HuH-7 (cell line): ENCODE data around the gene ADARB2.
"Not testable (repeated sequence)": the region's sequence is repeated elsewhere in the genome, so short reads cannot be mapped to it uniquely, and the experiment has no call there.

Source experiments
- DNase-seq: peaks from one replicate; pipeline ENCODE4 v3.0.0; 2011; ENCODE audit warnings: low spot score

ADARB2 gene

GRCh38 chr10:1255118-1255517 is 482.2 kb downstream of the ADARB2 start:
- DNase-seq = no peak

GRCh38 chr10:1253523-1254353 is 483.6 kb downstream of the ADARB2 start:
- DNase-seq = no peak

GRCh38 chr10:1251769-1252168 is 485.6 kb downstream of the ADARB2 start:
- no peak for DNase-seq

- DNase-seq = no peak
These were observed 488.0 kb downstream of the ADARB2 start for GRCh38 chr10:1249142-1249920.

- not testable (repeated sequence) for DNase-seq
These were observed 489.1 kb downstream of the ADARB2 start for GRCh38 chr10:1248262-1248630.

- DNase-seq = no peak
These were observed 489.6 kb downstream of the ADARB2 start for GRCh38 chr10:1247598-1248261.

- DNase-seq = no peak
These were observed 492.8 kb downstream of the ADARB2 start for GRCh38 chr10:1244493-1244892.

- peak; percentile 39 for DNase-seq
These were observed 493.7 kb downstream of the ADARB2 start for GRCh38 chr10:1243486-1244234.

GRCh38 chr10:1242975-1243374 is 494.4 kb downstream of the ADARB2 start:
- DNase-seq = no peak

GRCh38 chr10:1241973-1242935 is 495.1 kb downstream of the ADARB2 start:
- DNase-seq = no peak

GRCh38 chr10:1241322-1241890 is 495.9 kb downstream of the ADARB2 start:
- no peak for DNase-seq

GRCh38 chr10:1240341-1240775 is 497.0 kb downstream of the ADARB2 start:
- DNase-seq = no peak

GRCh38 chr10:1233031-1233430 is 504.3 kb downstream of the ADARB2 start:
- DNase-seq = no peak

GRCh38 chr10:1232164-1232911 is 505.0 kb downstream of the ADARB2 start:
- DNase-seq = no peak

GRCh38 chr10:1230592-1231275 is 506.6 kb downstream of the ADARB2 start:
- no peak for DNase-seq

GRCh38 chr10:1230138-1230537 is 507.2 kb downstream of the ADARB2 start:
- DNase-seq = no peak

- no peak for DNase-seq
These were observed 507.8 kb downstream of the ADARB2 start for GRCh38 chr10:1229574-1229973.

GRCh38 chr10:1229116-1229515 is 508.2 kb downstream of the ADARB2 start:
- DNase-seq = no peak

- DNase-seq = no peak
These were observed 508.8 kb downstream of the ADARB2 start for GRCh38 chr10:1228467-1228975.
